H1 (cell line): ENCODE measurements around the gene B9D2. TPM values are rescaled to one million over a fixed set of nuclear protein-coding genes. Genes with fewer than 3 reads are reported as not detected.
A peak's percentile ranks its signal among the peaks of the same experiment; 100 is the strongest.

ENCODE experiments used
- CTCF ChIA-PET: fragments of 300-600 bp; sonication (Branson Sonifier 250); formaldehyde crosslinking; loops from one replicate; lab custom pipeline; 2021; ENCODE audit not compliant: partially characterized antibody; lab: Charles Lee
- POLR2A ChIA-PET: fragments of 300-600 bp; sonication (Branson Sonifier 250); formaldehyde crosslinking; loops from one replicate; lab custom pipeline; 2021; ENCODE audit warnings: inconsistent platforms; ENCODE audit not compliant: partially characterized antibody; lab: Charles Lee
- DNase-seq, 2 experiments: peaks; one replicate each; pipeline versions ENCODE4 v3.0.0 to v3.0.0-alpha.2; 2010 to 2022; ENCODE audit warnings: low spot score in 2 of 2, low read depth in 1 of 2, mixed read lengths in 1 of 2
- FAIRE-seq: peaks from 2 replicates; lab custom pipeline; 2011; peaks lifted over from hg19 to GRCh38; lab: Jason Lieb, UNC
- H2AFZ ChIP-seq: 2 replicates; pipeline ENCODE4 v1.8.1; 2012; ENCODE audit warnings: low read length, inconsistent platforms
- H2AK5ac ChIP-seq: 2 replicates; pipeline ENCODE4 v1.6.1; 2013; ENCODE audit warnings: low read depth, low read length
- H2BK120ac ChIP-seq: replicated peaks from 2 replicates; pipeline ENCODE3; 2013; ENCODE audit warnings: low read depth, low read length, inconsistent platforms
- H2BK12ac ChIP-seq: 2 replicates; pipeline ENCODE4 v1.6.1; 2013; ENCODE audit warnings: low read depth, low read length
- H2BK15ac ChIP-seq: 2 replicates; pipeline ENCODE4 v1.6.1; 2013; ENCODE audit warnings: low read length
- H2BK20ac ChIP-seq: 2 replicates; pipeline ENCODE4 v1.6.1; 2013; ENCODE audit warnings: low read length
- H2BK5ac ChIP-seq: 2 replicates; pipeline ENCODE4 v1.6.1; 2013; ENCODE audit warnings: low read depth, low read length
- H3K14ac ChIP-seq: 2 replicates; pipeline ENCODE4 v1.6.1; 2013; ENCODE audit warnings: inconsistent platforms; ENCODE audit not compliant: insufficient read length
- H3K18ac ChIP-seq: 2 replicates; pipeline ENCODE4 v1.6.1; 2013; ENCODE audit warnings: low read length; ENCODE audit errors: extremely low read depth
- H3K23ac ChIP-seq: 2 replicates; pipeline ENCODE4 v1.6.1; 2013; ENCODE audit warnings: inconsistent platforms; ENCODE audit not compliant: insufficient read length
- H3K23me2 ChIP-seq: 2 replicates; pipeline ENCODE4 v1.6.1; 2013; ENCODE audit warnings: low read depth, low read length
- H3K27ac ChIP-seq: 2 replicates; pipeline ENCODE4 v1.6.1; 2011; ENCODE audit warnings: low read depth, low read length, inconsistent platforms
- H3K27me3 ChIP-seq, 4 experiments: replicated peaks in 1 of 4; 1 replicate in 1 of 4; 2 replicates in 3 of 4; pipeline versions ENCODE4 v1.6.1 to v1.8.1; 2011 to 2013; ENCODE audit warnings: low read length in 3 of 4, mild to moderate bottlenecking in 3 of 4, inconsistent platforms in 2 of 4, mixed read lengths in 2 of 4, moderate library complexity in 1 of 4; ENCODE audit not compliant: control insufficient read depth in 3 of 4, insufficient read depth in 3 of 4; ENCODE audit errors: extremely low read depth in 1 of 4
- H3K36me3 ChIP-seq, 4 experiments: 2 replicates each; pipeline versions ENCODE4 v1.6.1 to v1.8.1; 2011 to 2013; ENCODE audit warnings: mild to moderate bottlenecking in 4 of 4, low read length in 3 of 4, moderate library complexity in 2 of 4, control low read depth in 1 of 4, inconsistent platforms in 1 of 4; ENCODE audit not compliant: insufficient read depth in 4 of 4, control insufficient read depth in 2 of 4
- H3K4ac ChIP-seq: replicated peaks from 2 replicates; pipeline ENCODE3; 2013; ENCODE audit warnings: low read length, low read depth, mixed read lengths, inconsistent platforms; ENCODE audit not compliant: insufficient read length
- H3K4me1 ChIP-seq, 4 experiments: replicated peaks in 1 of 4; 1 replicate in 1 of 4; 2 replicates in 3 of 4; pipeline versions ENCODE4 v1.6.1 to v1.8.1; 2011 to 2013; ENCODE audit warnings: low read length in 3 of 4, inconsistent platforms in 2 of 4, mixed read lengths in 1 of 4; ENCODE audit not compliant: insufficient read depth in 4 of 4, control insufficient read depth in 3 of 4
- H3K4me2 ChIP-seq, 2 experiments: 2 replicates each; pipeline versions ENCODE4 v1.6.1 to v1.8.1; 2011 to 2013; ENCODE audit warnings: low read depth in 2 of 2, low read length in 2 of 2, control low read depth in 1 of 2, inconsistent platforms in 1 of 2, mild to moderate bottlenecking in 1 of 2; ENCODE audit not compliant: insufficient read depth in 1 of 2
- H3K4me3 ChIP-seq, 4 experiments: fragments of 200-600, 300-600 bp in 1 of 4; sonication (generic), shearing (Covaris generic), sonication (Bioruptor Twin) in 1 of 4; 2 replicates each; pipeline versions ENCODE4 v1.5.1 to v1.8.1; 2011 to 2016; ENCODE audit warnings: low read length in 4 of 4, low read depth in 3 of 4, control low read depth in 2 of 4, inconsistent platforms in 2 of 4, mild to moderate bottlenecking in 2 of 4, mixed read lengths in 1 of 4, moderate library complexity in 1 of 4; ENCODE audit not compliant: insufficient read depth in 2 of 4; ENCODE audit errors: extremely low read depth in 1 of 4
- H3K56ac ChIP-seq: replicated peaks from 2 replicates; pipeline ENCODE3; 2013; ENCODE audit warnings: low read depth, mild to moderate bottlenecking, mixed read lengths, low read length, inconsistent platforms; ENCODE audit not compliant: insufficient read length
- H3K79me1 ChIP-seq: 2 replicates; pipeline ENCODE4 v1.6.1; 2013; ENCODE audit warnings: low read depth, low read length, control low read depth
- H3K79me2 ChIP-seq, 2 experiments: 2 replicates each; pipeline versions ENCODE4 v1.6.1 to v1.8.1; 2012 to 2013; ENCODE audit warnings: low read length in 2 of 2, mild to moderate bottlenecking in 2 of 2, inconsistent platforms in 1 of 2; ENCODE audit not compliant: insufficient read depth in 2 of 2, control insufficient read depth in 1 of 2
- H3K9ac ChIP-seq, 4 experiments: replicated peaks in 1 of 4; 1 replicate in 1 of 4; 2 replicates in 3 of 4; pipeline versions ENCODE4 v1.6.1 to v1.8.1; 2011 to 2013; ENCODE audit warnings: low read depth in 3 of 4, low read length in 3 of 4, control low read depth in 2 of 4, mild to moderate bottlenecking in 2 of 4, moderate library complexity in 2 of 4, inconsistent platforms in 1 of 4; ENCODE audit errors: extremely low read depth in 1 of 4
- H3K9me3 ChIP-seq, 2 experiments: 2 replicates each; pipeline versions ENCODE4 v1.6.1 to v1.8.1; 2012 to 2013; ENCODE audit warnings: mild to moderate bottlenecking in 2 of 2, moderate library complexity in 2 of 2, control low read depth in 1 of 2, inconsistent platforms in 1 of 2, low read depth in 1 of 2, low read length in 1 of 2, mixed read lengths in 1 of 2; ENCODE audit not compliant: insufficient read depth in 2 of 2
- H4K20me1 ChIP-seq, 2 experiments: replicated peaks in 1 of 2; 2 replicates each; pipeline versions ENCODE3 to v1.8.1; 2011 to 2013; ENCODE audit warnings: inconsistent platforms in 2 of 2, low read length in 2 of 2, mild to moderate bottlenecking in 1 of 2; ENCODE audit not compliant: insufficient read depth in 2 of 2, control insufficient read depth in 1 of 2
- H4K5ac ChIP-seq: 2 replicates; pipeline ENCODE4 v1.6.1; 2013; ENCODE audit warnings: low read length, low read depth, mixed read lengths, inconsistent platforms; ENCODE audit not compliant: insufficient read length
- H4K8ac ChIP-seq: 2 replicates; pipeline ENCODE4 v1.8.0; 2013; ENCODE audit warnings: mild to moderate bottlenecking, moderate library complexity, low read length, inconsistent platforms; ENCODE audit not compliant: insufficient read depth; ENCODE audit errors: extremely low read depth
- H4K91ac ChIP-seq: replicated peaks from 2 replicates; pipeline ENCODE3; 2013; ENCODE audit warnings: low read length, mixed read lengths, inconsistent platforms; ENCODE audit not compliant: insufficient read length
- BCL11A ChIP-seq, 2 experiments: IDR thresholded peaks; one replicate each; pipeline ENCODE4 v1.6.1; 2011; ENCODE audit warnings: low read depth in 2 of 2, low read length in 2 of 2, mild to moderate bottlenecking in 2 of 2
- CEBPB ChIP-seq: IDR thresholded peaks from 2 replicates; pipeline ENCODE4 v1.6.1; 2012; ENCODE audit warnings: low read depth, low read length
- EP300 ChIP-seq, 2 experiments: IDR thresholded peaks; 1 replicate in 1 of 2; 2 replicates in 1 of 2; pipeline ENCODE4 v1.6.1; 2011 to 2012; ENCODE audit warnings: low read depth in 2 of 2, low read length in 2 of 2, mild to moderate bottlenecking in 2 of 2, borderline replicate concordance in 1 of 2, inconsistent platforms in 1 of 2, moderate library complexity in 1 of 2
- GTF2F1 ChIP-seq: IDR thresholded peaks from 2 replicates; pipeline ENCODE4 v1.6.1; 2012; ENCODE audit warnings: low read depth, low read length, improper control_type of control experiment, borderline replicate concordance
- JUN ChIP-seq: IDR thresholded peaks from 2 replicates; pipeline ENCODE4 v1.6.1; 2011; ENCODE audit warnings: low read depth, mild to moderate bottlenecking, improper control_type of control experiment, low read length
- JUND ChIP-seq: IDR thresholded peaks from 2 replicates; pipeline ENCODE4 v1.6.1; 2011; ENCODE audit warnings: mild to moderate bottlenecking, improper control_type of control experiment, low read length
- MAX ChIP-seq: IDR thresholded peaks from 2 replicates; pipeline ENCODE4 v1.6.1; 2012; ENCODE audit warnings: inconsistent platforms
- POLR2A ChIP-seq, 2 experiments: IDR thresholded peaks; 1 replicate in 1 of 2; 2 replicates in 1 of 2; pipeline ENCODE4 v1.6.1; 2011; ENCODE audit warnings: low read depth in 2 of 2, low read length in 2 of 2, mild to moderate bottlenecking in 2 of 2; ENCODE audit errors: control extremely low read depth in 1 of 2
- RBBP5 ChIP-seq: IDR thresholded peaks from 2 replicates; pipeline ENCODE4 v1.7.1; 2012; ENCODE audit warnings: low read depth, mild to moderate bottlenecking, inconsistent platforms, low read length, moderate library complexity, borderline replicate concordance
- SP1 ChIP-seq: IDR thresholded peaks from 2 replicates; pipeline ENCODE4 v1.6.1; 2011; ENCODE audit warnings: low read depth, low read length
- TCF12 ChIP-seq: IDR thresholded peaks from 2 replicates; pipeline ENCODE4 v1.6.1; 2011; ENCODE audit warnings: low read depth, mild to moderate bottlenecking, low read length
- WGBS, 2 experiments: shearing (Covaris generic) in 1 of 2; methylation state at CpG; one replicate each; pipeline versions ENCODE4 v1.1.6 to v1.1.7; 2013 to 2015; ENCODE audit warnings: low lambda C conversion rate in 2 of 2, mixed read lengths in 2 of 2, inconsistent platforms in 1 of 2, low coverage in 1 of 2, missing lambda C conversion rate in 1 of 2; ENCODE audit not compliant: insufficient replicate concordance in 2 of 2, insufficient coverage in 1 of 2, insufficient read length in 1 of 2; ENCODE audit errors: extremely low coverage in 1 of 2, missing lambda C conversion rate in 1 of 2; 5-methylcytosine and 5-hydroxymethylcytosine counted together
- polyA plus RNA-seq, 7 experiments: library from polyadenylated mRNA; depleted of rRNA in 3 of 7; stranded (reverse) in 5 of 7; unstranded in 2 of 7; fragments of >200 nt in 5 of 7; fragments of 200-250 nt in 2 of 7; gene quantifications; 1 replicate in 5 of 7; 2 replicates in 1 of 7; 4 replicates in 1 of 7; pipeline versions ENCODE4 v1.2.1 to v1.2.3, GENCODE V29; 2011 to 2013; ENCODE audit warnings: missing spikeins in 2 of 7, mixed read lengths in 2 of 7
- total RNA-seq: library from RNA; stranded (reverse); fragmentation: NEBNext Ultra II Directional; extraction: Animal tissue kit (Norgen Biotek cat#: 25700); gene quantifications from 2 replicates; pipeline ENCODE4 v1.2.1, GENCODE V29; 2021
- TF ChIP-seq, protein P1 (sequence below): IDR thresholded peaks from 2 replicates; pipeline ENCODE4 v1.6.1; 2012; ENCODE audit warnings: inconsistent platforms

Gene B9D2
- total and polyA plus RNA-seq, 2 of the 8 experiments (the other 6 are each of a cell fraction or from before 2014, with no cell fraction given) = 4.9 to 6.3 TPM

- Histone ChIP-seq H2AFZ (no peak overlapping the region), H3K79me2 (no peaks in the 10 kb centered on the region), H3K9ac (no peak overlapping the region), H3K36me3 (no peaks in the 10 kb centered on the region), H3K27ac (no peak overlapping the region), H3K4me2 (no peak overlapping the region; a peak in 1 of 4 replicates), H2AK5ac (0 out of 2 replicates have a peak overlapping the region, but pooled peaks have one; percentile 91), H3K79me1 (no peaks in the 10 kb centered on the region), H3K23me2 (peaks cover 19% of the 10 kb centered on the region), H2BK5ac (peak overlapping the region; percentile 96; the same call in 1 of the 2 replicates), H3K14ac (no peak overlapping the region), H2BK12ac (peak overlapping the region; percentile 98; the same call in 1 of the 2 replicates), H2BK120ac (no peak overlapping the region), H4K20me1 (peaks cover 0 to 4% of the 10 kb centered on the region in 2 experiments), H3K4ac (peak overlapping the region; percentile 29), H3K4me3 (no peak overlapping the region), H3K56ac (no peak overlapping the region), H2BK15ac (peak overlapping the region; percentile 92; the same call in 1 of the 2 replicates), H3K27me3 (peaks cover 0 to 9% (median 0%) of the 10 kb centered on the region in 4 experiments; a peak in 3 of 7 replicates), H3K18ac (no peak overlapping the region; the same call in 1 of the 2 replicates), H3K23ac (no peak overlapping the region), H4K91ac (peak overlapping the region; percentile 72), H2BK20ac (peak overlapping the region; percentile 61; the same call in 1 of the 2 replicates), H3K4me1 (peaks cover 15 to 22% (median 17%) of the 10 kb centered on the region in 4 experiments), H4K5ac (no peak overlapping the region), H3K9me3 (no peaks in the 10 kb centered on the region), H4K8ac (no peak overlapping the region)
- DNase-seq = no peak
- TF ChIP-seq GTF2F1 (no peak), TCF12 (no peak), BCL11A (IDR thresholded peaks at IDR 0.05; ENCODE audit: low read depth in 2 of 2, low read length in 2 of 2) (no peak), CEBPB (no peak), POLR2A (IDR thresholded peaks at IDR 0.05; ENCODE audit: control extremely low read depth in 1 of 2, low read depth in 2 of 2, low read length in 2 of 2) (no peak), JUN (no peak), MAX (no peak), JUND (no peak), RBBP5 (no peak), SP1 (no peak), EP300 (IDR thresholded peaks at IDR 0.05; ENCODE audit: borderline replicate concordance in 1 of 2, low read depth in 2 of 2, low read length in 2 of 2) (no peak)
- TF ChIP-seq, protein P1, sequence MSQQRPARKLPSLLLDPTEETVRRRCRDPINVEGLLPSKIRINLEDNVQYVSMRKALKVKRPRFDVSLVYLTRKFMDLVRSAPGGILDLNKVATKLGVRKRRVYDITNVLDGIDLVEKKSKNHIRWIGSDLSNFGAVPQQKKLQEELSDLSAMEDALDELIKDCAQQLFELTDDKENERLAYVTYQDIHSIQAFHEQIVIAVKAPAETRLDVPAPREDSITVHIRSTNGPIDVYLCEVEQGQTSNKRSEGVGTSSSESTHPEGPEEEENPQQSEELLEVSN = no peak
- ChIA-PET POLR2A (interaction anchor here (0.7 to 2.3 kb wide), 6 partner anchors 9 to 659 kb away, joined by 3 to 6 read pairs (median 3); no protein-coding TSS in a partner anchor), CTCF (interaction anchor here (0.6 kb wide), 2 partner anchors 33 to 442 kb away, joined by 3 read pairs; no protein-coding TSS in a partner anchor)
- WGBS, 2 experiments = 73% methylated on average over 1 of the region's 1 CpG; no CpG with 5 or more reads in 1 of the 2 experiments
- FAIRE-seq = no peak
Observed at GRCh38 chr19:41328842-41329225, 35.1 kb downstream of the B9D2 start.
